ENCODE data around the gene SLC24A4.
"Not testable (repeated sequence)": the region's sequence is repeated elsewhere in the genome, so short reads cannot be mapped to it uniquely, and the experiment has no call there.

Gene SLC24A4

DNA sequence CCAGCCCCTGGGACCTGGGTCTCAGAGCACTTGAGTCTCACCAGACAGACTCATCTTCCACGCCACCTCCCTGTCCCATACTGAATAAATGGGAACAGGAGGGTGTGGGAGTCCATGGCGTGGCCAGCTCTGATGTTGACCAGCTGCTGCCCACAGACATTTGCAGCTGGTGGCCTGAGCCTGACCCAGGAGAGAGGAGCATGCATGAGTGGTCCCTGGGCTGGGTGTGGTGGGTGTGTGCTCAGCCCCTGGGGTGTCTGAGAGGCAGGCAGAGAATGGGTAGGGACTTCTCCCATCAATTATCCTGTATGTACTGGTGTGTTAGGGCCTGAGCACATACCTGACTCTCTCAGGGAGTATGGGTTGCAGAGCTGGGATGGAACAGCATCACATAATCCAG, 49.3 kb downstream of the SLC24A4 start:
- FAIRE-seq = no peak

DNA sequence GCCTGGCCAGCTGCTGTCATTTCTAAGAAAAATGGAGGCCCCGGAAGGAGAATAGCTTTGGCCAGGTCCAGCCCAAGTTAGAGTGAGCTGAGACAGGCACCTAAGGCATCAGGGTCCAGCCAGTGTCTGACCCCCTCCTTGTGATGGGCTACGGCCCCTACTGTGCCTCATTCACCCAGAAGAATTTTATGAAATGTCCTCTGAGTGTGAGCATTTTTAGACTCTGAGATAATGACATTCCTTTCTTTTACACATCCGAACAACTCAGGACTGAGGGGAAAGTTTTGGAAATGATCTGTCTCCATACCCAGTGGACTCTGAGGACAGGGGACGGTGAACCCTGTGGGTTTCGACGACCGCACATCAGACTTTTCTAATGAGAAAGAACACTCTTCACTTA, 50.4 kb downstream of the SLC24A4 start:
- FAIRE-seq = no peak

DNA sequence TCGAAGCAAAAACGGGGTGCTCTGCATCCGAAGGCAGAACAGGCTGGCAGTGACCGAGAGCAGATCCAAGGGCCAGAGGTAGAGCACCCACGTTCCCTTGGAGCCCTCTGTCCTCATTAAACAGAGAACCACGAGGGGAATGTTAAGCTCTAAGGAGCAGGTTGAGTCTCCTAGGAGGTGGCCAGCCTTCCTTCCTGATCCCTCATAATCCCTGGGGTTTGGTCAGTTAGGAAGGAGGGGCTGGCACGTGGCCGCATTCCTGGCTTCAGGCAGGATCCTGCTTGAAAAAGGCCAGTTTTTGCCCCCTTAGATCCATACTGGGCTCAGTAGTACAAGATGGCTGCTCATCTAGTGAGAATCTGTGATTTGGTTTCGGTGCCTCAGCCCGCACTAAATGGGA, 57.2 kb downstream of the SLC24A4 start:
- no peak for FAIRE-seq

DNA sequence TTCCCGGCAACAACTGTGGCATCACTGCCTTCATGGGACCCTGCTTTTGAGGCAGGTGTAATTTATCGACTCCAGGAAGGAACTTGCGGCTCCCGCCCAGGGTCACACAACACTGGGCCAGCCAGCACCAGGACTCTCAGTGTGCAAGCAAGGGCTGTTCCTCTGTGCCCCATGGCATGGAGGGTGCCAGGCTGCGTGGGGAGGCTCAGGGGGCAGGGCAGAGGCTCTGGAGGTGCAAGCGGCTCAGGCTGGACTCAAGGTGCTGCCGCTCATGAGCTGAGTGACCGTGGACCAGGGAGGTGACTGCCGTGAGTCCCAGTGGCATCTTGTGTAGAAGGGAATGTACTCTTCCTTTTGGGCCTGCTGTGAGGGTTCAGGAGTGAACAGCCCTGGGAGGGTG, 57.6 kb downstream of the SLC24A4 start:
- FAIRE-seq = no peak

DNA sequence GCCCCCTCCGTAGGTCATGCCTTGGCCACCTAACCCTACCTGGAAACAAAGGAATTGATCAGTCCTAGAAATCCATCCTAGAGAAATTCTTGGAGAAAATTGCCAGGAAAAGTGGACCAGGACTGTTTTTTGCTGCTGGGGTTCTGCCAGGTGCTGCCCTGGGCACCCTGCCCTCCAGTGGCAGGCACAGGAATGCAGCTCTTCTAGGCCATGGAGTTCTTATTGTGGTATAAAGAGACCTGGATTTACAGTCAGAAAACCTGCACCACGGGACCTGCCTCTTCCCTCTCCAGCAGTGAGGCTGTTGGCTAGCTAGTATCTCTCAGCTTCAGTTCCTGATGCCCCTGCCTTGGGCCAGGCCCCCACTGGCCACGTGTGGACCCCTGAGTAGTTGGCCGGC, 59.7 kb downstream of the SLC24A4 start:
- no peak for FAIRE-seq

DNA sequence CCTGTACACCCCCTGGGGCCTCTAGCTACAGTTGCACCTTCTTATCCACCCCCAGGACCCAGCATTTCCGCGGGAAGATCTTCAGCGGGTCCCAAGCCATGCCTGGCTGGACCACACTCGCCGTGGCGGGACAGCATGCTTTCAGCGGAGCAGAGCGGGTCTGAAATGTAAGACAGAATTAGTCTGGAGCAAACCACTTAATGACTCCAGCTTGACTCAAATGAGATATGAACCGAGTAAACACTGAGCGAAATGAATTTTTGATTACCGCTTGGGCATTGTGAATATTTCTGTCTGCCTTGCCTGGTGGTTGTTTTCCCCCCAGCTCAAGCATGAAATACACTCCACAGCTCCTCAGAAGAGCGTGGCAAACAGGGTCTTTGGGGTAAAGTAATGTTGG, 60.8 kb downstream of the SLC24A4 start:
- FAIRE-seq = no peak

DNA sequence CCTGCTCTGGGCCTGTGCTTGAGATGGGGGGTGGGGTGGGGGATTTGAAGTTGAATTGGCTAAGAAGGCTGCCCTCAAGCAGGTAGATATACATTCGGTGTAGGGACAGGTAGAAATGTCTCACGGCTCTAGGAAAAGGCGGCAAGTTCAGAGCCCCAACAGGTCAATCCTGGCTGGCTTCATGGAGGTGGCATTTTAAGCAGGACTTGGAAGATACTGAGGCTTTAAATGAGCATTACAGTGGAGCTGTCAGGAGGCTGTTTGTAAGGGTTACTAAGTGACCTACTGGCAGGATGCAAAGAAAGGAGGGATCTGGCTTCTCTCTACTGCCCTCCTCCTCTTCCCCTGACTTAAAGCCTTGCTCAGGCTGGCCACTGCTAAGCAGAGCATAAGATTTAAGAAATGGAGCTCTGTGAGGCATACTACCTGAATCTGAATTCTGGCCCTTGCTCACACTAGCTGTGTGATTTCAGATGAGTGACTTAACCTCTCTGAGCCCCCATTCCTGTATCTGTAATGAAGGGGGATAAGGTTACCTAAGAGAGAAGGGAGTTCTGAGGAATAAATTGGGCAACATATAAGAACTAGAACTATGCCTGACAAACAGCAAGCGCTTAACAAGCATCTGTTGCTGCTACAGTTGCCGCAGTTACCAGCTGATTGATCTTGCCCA, 61.6 kb downstream of the SLC24A4 start:
- no peak for FAIRE-seq

DNA sequence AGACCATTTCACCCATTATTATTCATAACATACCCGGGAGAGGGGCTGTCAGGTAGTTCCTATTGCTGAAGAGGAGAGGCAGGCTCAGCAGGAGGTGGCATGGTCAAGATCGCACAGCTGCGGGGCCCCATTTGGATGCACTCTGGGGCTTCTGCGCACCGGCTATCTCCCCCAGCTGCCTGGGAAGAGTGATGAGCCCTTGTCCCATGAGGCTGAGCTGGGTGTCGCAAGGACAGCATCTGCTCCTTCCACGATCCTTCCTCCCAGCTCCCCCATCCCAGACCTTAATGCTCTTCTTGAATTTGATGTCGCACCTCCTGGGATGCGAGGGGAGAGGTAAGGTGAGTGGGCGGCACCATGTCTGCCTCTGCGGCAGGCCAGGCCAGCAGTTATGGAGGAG, 62.6 kb downstream of the SLC24A4 start:
- no peak for FAIRE-seq

DNA sequence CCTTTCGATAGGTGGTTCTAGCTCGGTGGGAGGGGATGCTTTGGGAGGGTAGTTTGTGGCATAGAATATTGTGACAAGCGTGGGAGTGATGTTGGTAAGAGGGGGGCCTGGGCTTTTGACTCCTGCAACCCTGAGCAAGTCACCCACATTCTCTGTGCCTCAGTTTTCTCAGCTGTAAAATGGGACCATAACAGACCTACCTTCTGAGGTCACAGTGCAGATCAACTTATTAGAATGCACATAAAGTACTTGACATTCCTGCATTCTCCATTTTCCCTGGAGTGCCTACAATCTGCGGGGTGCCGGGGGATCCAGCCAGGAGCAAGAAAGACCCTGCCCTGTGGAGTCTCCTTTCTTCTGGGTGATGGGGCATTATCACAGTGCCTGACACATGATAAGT, 63.2 kb downstream of the SLC24A4 start:
- no peak for FAIRE-seq

DNA sequence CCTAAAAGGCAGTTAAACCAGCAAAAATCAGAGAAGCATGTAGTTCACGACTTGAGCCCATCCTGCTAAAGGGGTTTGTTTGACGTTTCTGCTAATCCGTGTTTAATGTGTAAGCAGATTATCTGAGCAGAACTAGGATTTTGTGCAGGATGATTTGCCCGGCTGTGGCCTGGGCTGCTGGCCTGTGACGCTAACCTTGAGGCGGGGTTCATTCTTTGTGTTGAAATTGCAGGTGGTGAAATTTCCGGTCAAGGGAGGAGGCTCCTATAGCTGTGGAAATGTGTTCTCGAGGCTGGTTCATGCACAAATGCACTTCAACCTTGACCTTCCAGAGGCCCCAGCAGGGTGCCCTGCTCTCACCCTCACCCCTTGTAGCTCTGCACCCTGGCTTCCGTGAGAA, 63.7 kb downstream of the SLC24A4 start:
- FAIRE-seq = no peak

DNA sequence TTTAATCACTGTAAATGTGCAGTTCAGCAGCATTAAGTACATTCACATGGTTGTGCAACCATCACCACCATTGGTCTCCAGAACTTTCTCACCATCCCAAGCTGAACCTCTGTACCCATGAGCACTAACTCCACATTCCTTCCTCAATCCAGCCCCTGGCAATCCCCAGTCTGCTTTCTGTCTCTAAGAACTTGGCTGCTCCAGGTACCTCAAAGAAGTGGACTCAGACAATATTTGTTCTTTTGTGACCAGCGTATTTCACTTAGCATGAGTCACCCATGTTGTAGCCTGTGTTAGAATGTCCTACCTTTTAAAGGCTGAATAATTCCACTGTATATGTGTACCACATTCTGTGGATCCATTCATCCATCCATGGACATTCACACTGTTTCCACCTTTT, 64.6 kb downstream of the SLC24A4 start:
- FAIRE-seq = no peak

DNA sequence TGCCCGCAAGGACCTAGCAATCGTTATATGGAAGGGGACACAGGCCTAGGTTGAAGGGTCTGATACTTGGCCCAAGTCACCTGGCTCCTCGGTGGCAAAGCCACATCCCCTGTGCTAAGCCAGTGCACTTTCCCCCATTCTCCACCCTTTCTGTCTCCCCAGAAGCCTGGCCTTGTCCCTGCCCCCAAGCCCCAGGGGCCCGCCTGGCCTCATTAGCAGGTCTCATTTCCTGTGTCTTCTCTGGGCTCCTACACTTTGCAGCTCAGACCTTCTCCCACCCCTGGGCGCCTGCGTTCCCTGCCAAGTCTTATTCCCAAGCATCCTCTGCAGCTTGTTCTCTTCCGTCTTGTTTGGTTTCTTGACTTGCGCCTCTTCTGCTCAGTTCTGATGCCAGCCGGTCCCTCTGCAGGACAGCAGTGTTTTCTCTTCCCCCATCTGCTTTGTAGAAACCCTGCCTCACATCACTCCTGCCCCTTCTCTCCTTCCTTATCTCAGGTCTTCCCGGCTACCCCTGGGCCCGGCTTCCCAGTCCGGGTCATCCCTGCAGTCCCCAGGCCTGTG, 66.7 kb downstream of the SLC24A4 start:
- no peak for FAIRE-seq

DNA sequence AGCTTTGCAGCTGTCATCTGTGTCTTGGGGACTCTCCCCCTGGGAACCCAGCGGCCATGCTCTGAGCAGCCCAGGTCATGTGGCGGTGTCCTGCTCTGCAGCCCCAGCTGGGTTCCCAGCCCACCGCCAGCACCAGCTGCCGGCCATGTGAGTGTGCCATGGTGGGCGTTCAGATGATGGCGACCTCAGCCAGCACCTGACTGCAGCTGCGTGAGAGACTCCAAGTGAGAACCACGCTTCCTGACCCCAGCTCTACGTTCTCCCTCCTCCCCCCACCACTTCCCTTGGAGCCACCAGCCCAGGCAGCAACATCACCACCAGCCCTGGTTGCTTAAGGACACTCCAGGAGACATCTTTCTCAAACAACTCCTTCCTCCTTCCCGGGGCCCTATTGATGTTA, 68.8 kb downstream of the SLC24A4 start:
- FAIRE-seq = no peak

DNA sequence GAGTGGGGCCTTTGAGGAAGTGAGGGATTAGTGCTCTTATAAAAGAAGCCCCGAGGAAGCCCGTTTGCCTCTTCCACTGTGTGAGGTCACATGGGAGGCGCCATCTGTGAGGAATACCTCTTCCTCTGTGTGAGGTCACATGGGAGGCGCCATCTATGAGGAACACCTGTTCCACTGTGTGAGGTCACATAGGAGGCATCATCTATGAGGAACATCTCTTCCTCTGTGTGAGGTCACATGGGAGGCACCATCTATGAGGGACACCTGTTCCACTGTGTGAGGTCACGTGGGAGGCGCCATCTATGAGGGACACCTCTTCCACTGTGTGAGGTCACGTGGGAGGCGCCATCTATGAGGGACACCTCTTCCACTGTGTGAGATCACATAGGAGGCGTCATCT, 69.7 kb downstream of the SLC24A4 start:
- no peak for FAIRE-seq

DNA sequence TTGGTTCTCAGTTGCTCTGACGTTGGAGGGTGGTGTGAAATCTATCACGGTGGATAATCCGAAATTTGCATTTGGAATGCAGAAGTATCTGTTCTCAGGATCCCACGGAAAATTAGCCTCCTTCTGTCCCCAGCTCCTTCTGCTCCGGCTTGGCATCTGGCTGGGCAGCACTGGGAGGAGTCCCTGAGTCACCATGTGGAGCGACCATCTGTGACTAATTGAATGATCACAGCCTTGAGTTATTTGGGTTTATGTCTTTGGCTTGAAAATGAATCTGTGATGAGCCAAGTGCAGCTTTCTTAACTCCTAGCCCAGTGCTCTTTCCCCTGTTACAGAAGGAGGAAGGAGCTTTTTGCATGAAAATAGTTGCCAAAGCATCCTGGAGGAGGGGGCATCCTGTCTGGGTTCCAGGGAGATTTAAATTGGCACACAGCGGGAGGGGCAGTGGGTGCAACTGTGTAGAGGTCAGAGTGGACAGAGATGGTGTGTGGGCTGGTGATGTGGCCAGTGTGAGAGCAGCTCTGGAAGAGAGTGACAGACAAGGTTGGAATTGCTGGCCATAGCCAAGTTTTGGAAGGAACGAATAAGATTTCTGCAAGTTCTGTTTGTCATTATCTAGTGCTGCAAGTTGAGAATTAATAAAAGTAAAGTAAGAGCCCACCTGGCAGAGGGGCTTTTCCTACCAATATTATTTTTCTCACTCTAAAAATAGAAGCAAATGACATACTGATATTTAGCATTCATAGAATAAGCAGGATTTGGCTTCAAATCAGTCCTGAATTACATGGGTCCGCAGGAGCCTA, 74.4 kb downstream of the SLC24A4 start:
- FAIRE-seq = no peak

DNA sequence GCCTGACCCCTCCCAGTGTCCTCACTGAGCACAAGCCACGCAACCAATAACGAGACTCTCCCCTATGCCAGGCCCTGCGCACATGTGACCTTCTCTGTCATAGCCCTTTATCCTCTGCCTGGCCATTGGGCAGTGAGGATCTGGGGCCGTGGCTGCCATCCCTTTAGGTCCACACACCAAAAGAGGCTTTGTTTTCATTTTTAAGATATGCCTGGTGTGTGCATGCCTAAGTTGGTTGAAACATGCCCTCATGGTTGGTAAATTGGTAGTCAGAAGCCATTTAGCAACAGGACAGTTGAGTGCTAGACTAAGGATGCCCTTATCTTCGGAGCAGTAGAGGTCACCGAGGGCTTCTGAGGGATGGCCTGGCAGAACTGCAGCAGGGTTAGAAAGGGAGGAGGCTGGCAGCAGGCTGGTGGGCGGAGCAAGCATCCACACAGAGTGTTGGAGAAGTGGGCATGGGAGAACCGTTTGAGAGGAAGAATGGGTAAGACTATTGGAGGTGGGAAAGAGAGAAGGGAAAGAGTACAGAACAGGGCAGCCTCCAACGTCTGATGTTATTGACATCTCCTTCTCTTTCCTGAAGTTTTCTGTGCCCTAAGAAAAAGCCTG, 75.1 kb downstream of the SLC24A4 start:
- FAIRE-seq = no peak

DNA sequence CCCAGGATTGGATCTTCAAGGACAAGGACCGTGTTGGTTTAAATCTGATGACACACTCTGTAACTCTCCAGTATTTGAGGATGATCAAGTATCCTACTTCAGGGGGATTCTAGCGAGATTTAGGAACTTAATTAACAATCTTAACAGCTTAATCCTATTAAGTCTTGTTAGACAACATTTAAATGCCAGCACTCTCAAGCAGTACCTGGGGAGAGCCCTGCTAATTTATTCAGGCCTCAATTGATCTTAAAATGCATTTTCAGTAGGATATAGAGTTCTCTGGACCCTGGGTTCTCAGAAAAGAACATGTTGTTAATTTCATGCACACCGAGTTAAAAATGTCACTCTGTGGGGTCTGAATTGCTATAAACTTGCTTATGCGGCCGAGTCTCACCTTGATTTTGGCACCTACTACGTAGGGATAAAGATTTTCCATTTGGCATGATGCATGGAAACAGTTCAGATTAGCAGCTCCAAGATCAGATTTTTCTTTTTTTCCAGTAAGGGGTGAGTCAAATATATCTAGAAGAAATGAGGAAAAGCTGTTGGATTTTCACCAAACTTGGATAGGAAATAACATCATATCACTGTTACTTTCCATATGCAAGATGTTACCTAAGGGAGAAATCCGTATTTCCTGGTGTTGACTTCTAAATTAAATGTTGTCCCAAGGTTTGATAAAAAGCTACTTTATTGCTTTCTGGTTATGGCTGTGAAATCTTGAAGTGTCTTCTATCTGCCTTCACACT, 76.1 kb downstream of the SLC24A4 start:
- FAIRE-seq = no peak

DNA sequence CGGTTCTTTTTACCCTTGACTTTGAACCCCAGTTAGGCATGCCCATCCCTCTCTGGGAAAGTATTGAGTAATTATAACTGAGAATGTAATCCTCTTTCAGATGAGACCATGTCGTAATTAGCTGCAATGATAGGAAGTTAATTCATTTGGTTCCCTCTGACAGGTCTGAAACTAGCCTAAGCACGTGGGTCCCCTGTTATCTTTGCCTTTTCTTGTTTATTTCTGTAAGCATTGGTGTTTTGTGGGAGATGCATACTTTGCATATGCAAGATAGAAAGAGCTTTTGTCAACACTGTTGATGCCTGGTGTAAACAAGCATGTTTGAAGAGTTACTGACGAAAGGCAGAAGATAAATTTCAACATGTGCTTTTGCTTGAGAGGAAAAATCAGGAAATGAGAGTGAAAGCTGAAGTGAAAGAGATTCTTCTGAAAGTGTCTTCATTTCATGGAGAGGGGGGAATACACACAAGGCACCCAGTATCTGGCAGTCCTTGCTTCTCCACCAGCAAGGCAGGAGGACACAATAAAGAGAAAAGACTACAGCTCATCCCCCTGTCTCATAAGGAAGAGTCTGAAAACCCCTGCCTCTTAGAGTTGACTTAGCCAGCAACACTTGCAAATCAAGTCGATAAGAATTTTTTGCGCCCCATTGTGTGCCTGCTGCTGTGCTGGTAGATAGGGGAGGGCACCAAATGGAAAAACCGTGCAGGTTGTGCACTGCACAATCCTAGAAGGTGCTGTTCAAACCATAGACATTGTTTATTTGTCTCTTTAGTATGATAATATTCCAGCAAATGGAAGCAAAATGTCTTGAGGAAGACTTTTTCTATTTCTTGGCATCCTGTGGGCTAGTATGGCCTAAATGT, 77.8 kb downstream of the SLC24A4 start:
- FAIRE-seq = no peak

DNA sequence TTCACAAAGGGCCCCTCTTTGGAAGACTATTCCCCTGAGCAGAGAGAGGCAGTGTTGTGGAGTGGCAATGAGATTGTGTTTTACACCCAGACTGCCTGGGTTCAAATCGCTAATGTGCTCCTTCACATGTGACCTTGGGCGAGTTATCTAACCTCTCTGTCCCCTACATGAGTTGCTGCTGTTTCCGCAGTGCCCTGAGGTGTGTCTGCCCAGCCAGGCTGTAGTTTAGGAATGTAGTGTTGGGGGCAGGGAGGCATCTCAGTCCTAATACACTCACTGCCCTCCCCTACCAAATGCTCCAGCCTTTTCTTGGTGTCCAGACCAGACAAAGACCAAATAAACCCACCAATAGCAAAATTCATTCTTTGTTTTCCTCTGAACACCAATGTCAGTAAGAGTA, 78.6 kb downstream of the SLC24A4 start:
- no peak for FAIRE-seq

DNA sequence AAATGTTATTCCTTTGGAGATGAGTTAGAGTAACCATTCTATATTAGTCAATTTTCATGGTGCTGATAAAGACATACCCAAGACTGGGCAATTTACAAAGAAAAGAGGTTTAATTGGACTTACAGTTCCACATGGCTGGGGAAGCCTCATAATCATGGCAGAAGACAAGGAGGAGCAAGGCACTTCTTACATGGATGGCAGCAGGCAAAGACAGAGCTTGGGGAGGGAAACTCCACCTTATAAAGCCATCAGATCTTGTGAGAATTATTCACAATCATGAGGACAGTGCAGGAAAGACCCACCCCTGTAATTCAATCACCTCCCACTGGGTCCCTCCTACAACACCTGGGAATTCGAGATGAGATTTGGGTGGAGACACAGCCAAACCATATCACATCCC, 79.5 kb downstream of the SLC24A4 start:
- not testable (repeated sequence) for FAIRE-seq

DNA sequence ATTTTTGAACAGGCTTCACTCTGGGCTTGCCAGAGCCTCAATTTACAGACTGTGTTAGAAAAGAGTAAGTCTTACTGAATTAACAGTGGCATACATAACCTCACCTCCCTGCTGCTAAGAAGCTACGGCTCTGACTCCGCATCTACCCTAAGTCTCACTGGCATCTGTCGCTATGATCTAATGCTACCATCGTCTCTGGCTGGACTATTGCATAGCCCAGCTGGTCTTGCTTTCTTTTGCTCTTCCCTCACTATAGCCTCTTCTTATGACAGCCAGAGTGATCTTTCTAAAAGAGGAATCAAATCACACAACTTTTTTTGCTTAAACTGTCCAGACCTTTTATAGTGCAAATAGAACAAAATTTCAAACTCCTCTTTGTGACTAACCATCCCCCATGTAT, 81.1 kb downstream of the SLC24A4 start:
- FAIRE-seq = no peak

DNA sequence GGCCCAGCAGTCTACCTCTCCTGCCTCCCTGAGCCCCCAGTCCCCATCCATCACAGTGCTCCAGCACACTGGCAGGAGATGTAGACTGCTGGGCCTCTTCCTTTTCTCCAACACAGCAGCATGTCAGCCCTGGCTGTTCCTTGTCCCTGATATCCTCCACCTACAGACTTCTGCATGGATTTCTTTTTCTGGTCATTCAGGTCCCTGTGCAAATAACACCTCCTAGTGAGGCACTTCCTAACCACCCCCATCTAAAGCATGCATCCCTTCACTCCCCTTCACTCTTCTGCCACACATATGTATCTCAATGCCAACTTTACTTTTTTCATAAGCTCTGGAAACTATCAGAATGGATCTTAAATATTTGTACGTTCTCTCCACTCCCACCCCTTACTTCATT, 81.5 kb downstream of the SLC24A4 start:
- no peak for FAIRE-seq
